Naive thymus-derived CD8-positive, alpha-beta T cell (primary cell): ENCODE data around the gene SHFL. TPM values are rescaled to one million over a fixed set of nuclear protein-coding genes. Genes with fewer than 3 reads are reported as not detected.

Source experiments
- ATAC-seq, 2 donors: fragments of 150-1000 bp; cut with Tn5 transposase in 1 of 2; sonication (Bioruptor Pico), chemical (Tn5 transposase) in 1 of 2; 1 replicate in 1 of 2; 2 replicates in 1 of 2; pipeline ENCODE4 v1.10.0; 2021; ENCODE audit warnings: mild to moderate bottlenecking in 2 of 2, moderate library complexity in 2 of 2
- POLR2A ChIA-PET: fragments of 350-600 bp; sonication (Branson Sonifier 250); formaldehyde crosslinking; loops from one replicate; lab custom pipeline; 2021; ENCODE audit warnings: antibody characterized with exemption; lab: Charles Lee
- DNase-seq, 10 donors: peaks; one replicate each; pipeline versions ENCODE4 v3.0.0 to v3.0.0-alpha.2; 2020 to 2022
- H3K27ac Mint-ChIP-seq, 10 donors: one replicate each; pipeline ENCODE4 v1.8.0; 2020 to 2022; ENCODE audit warnings: mild to moderate bottlenecking in 10 of 10, mixed read lengths in 10 of 10, moderate library complexity in 4 of 10, inconsistent platforms in 1 of 10
- H3K27me3 Mint-ChIP-seq, 5 donors: one replicate each; pipeline ENCODE4 v1.8.0; 2021 to 2022; ENCODE audit warnings: mixed read lengths in 5 of 5
- H3K36me3 Mint-ChIP-seq, 3 donors: one replicate each; pipeline ENCODE4 v1.8.0; 2020 to 2022; ENCODE audit warnings: mixed read lengths in 3 of 3, mild to moderate bottlenecking in 2 of 3, inconsistent platforms in 1 of 3
- H3K4me1 Mint-ChIP-seq, 4 donors: one replicate each; pipeline ENCODE4 v1.8.0; 2021 to 2022; ENCODE audit warnings: mixed read lengths in 4 of 4
- H3K4me3 Mint-ChIP-seq, 10 donors: one replicate each; pipeline ENCODE4 v1.8.0; 2020 to 2022; ENCODE audit warnings: mild to moderate bottlenecking in 10 of 10, mixed read lengths in 10 of 10, moderate library complexity in 6 of 10, inconsistent platforms in 1 of 10
- H3K9me3 Mint-ChIP-seq, 9 donors: one replicate each; pipeline ENCODE4 v1.8.0; 2020 to 2022; ENCODE audit warnings: mixed read lengths in 9 of 9, mild to moderate bottlenecking in 3 of 9, inconsistent platforms in 1 of 9, moderate library complexity in 1 of 9
- polyA plus RNA-seq, 3 donors: library from polyadenylated mRNA; unstranded; fragments of 300-500 nt; fragmentation: Illumina TruSeq; gene quantifications; one replicate each; pipeline ENCODE4 v1.2.3, GENCODE V29; 2021
- total RNA-seq, 8 experiments: library from RNA in 2 of 8; stranded (reverse) in 2 of 8; gene quantifications; one replicate each; pipeline ENCODE4 v1.2.3 and lab custom pipeline; 2021 to 2026

Gene SHFL
- total RNA-seq = 100 to 1,000 TPM; 109 to 113 TPM
- 10 to 100 TPM; 32.0 to 51.3 (median 34.6) TPM for polyA plus RNA-seq
- total RNA-seq (lab: John Stamatoyannopoulos, UW) = 61.0 to 92.1 (median 72.1) reads per million in 6 experiments

DNA sequence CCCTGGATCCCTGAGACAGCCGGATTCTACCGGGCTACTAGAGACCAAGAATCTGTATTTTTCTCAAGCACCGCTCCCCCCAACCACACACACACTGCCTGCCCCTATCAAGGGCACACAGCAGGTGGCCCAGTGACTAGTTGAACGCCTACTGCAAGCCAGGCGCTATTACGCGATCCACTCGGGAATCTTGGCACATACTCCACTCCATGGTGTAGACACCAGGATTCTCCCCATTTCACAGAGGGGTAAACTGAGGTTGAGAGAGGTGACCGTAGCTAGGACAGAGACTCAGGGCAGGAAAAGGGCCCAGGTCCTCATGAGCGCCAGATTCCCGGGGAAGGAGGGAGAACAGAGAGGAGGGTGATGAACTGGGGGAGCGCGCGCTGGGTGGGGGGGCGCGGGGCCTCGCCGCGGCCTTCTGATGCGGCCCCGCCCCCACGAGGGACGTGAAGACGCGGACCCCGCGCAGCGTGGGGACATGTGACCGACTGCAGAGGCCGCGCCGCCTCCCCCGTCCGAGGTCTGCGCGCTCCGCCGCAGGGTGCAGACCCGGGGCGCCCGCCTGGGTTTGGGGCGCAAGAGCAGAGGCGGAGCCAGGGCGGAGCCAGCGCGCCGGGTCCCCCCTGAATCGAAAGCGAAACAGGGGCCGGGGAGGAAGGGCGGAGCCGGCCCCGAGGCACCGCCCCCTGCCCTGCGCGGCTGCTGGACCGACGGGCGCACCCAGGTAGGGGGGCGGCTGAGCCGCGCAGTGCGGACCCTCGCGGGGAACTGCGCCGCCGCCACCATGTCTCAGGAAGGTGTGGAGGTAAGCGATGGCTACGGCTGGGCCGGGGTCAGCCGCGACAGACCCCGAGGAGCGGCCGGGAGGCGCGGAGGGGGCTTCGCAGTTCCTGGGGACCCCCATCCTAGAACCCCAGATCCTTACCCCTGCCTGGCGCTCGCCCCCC is at the start of gene SHFL:
SHFL (plus strand) TSS at position 677 of the 950 bp plus-strand sequence; CDS start at position 788, 111 bp downstream.
- POLR2A ChIA-PET = interaction anchor here (0.7 to 1.7 kb wide), 5 partner anchors 10 to 106 kb away, joined by 3 to 7 read pairs (median 5); partner anchors contain the start of genes ANGPTL6 and PPAN

DNA sequence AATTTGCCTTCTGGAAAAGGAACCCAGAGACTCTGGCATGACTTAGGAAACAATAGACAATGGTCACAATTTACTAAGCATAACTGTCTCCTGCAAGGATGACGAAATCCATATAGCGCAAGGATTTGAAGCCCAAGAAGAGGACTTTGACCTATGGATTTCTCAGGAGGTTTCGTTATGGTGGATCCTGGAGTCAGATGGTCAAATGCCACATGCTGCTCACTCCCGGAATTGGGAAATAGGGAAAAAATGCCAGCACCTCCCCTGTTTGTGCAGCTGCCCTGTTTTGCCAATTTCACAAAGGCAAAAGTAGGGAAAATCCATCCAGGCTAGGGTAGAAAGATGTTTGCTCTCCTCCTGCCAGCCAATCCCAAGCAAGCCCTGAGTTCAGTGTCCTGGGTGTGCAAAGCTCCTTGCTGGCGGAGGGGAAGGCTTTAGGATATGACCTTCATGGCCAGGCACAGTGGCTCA is 49.5 kb upstream of the SHFL start:
- DNase-seq (no peak), ATAC-seq (no peak)
- Mint-ChIP-seq H3K4me1 (peaks cover 0 to 1% (median 0%) of the 10 kb centered on the region in 4 donors), H3K36me3 (peaks cover 0 to 12% (median 3%) of the 10 kb centered on the region in 3 donors), H3K27ac (no peak overlapping the region), H3K4me3 (no peak overlapping the region), H3K27me3 (peaks cover 20 to 43% (median 30%) of the 10 kb centered on the region in 5 donors), H3K9me3 (peaks cover 0 to 18% (median 9%) of the 10 kb centered on the region in 9 donors)
- POLR2A ChIA-PET = no interaction called here

More for the DNA sequence above, at the start of gene SHFL:
- Mint-ChIP-seq H3K27ac (peak within 1 kb of the TSS; percentile 66 to 95 (median 92)), H3K27me3 (no peaks in the 10 kb centered on the region), H3K4me3 (peak within 1 kb of the TSS; percentile 83 to 94 (median 86)), H3K36me3 (peaks cover 0 to 19% (median 0%) of the 10 kb centered on the region in 3 donors), H3K9me3 (no peaks in the 10 kb centered on the region), H3K4me1 (peaks cover 8 to 18% (median 9%) of the 10 kb centered on the region in 4 donors)
- ATAC-seq (peak; percentile 91 to 94), DNase-seq (peak; percentile 74 to 91 (median 84))

DNA sequence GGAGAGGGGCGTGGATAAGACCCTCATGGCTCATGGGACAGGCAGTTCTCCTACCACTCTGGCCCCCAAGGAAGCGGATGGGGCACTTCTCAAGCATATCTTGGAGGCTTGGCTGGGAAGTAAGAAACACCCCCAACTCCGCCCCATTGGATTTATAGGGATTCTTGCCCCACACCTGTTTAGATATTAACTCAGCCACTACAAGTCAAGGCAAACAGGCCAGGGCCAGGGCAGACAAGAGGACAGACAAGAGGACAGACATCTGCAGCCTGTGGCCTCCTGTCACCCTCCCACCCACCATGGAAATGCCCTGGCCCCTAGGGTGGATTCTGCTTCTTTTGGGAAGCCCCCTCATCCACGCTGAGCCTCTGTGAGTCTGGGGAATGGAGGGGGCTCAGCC is 48.8 kb upstream of the SHFL start:
- H3K4me3 Mint-ChIP-seq = no peak overlapping the region
- H3K27ac Mint-ChIP-seq = no peak overlapping the region
- H3K36me3 Mint-ChIP-seq = peaks cover 2 to 17% (median 3%) of the 10 kb centered on the region in 3 donors

GRCh38 chr19:10037809-10038208 is 48.3 kb upstream of the SHFL start:
- Mint-ChIP-seq H3K27me3 (peaks cover 13 to 44% (median 28%) of the 10 kb centered on the region in 5 donors), H3K27ac (no peak overlapping the region), H3K9me3 (peaks cover 0 to 29% (median 16%) of the 10 kb centered on the region in 9 donors), H3K4me3 (no peak overlapping the region), H3K4me1 (no peaks in the 10 kb centered on the region), H3K36me3 (peaks cover 2 to 21% (median 3%) of the 10 kb centered on the region in 3 donors)
- ATAC-seq (no peak), DNase-seq (no peak)
- POLR2A ChIA-PET = no interaction called here

More for the DNA sequence above, 48.8 kb upstream of the SHFL start:
- no peak for ATAC-seq
- DNase-seq = no peak
- Mint-ChIP-seq H3K9me3 (peaks cover 0 to 25% (median 15%) of the 10 kb centered on the region in 9 donors), H3K4me1 (no peaks in the 10 kb centered on the region), H3K27me3 (peaks cover 17 to 44% (median 32%) of the 10 kb centered on the region in 5 donors)
- POLR2A ChIA-PET = no interaction called here

- Mint-ChIP-seq H3K36me3 (peaks cover 2 to 43% (median 8%) of the 10 kb centered on the region in 3 donors), H3K4me1 (no peaks in the 10 kb centered on the region), H3K27ac (no peak overlapping the region), H3K27me3 (peaks cover 18 to 66% (median 31%) of the 10 kb centered on the region in 5 donors), H3K9me3 (peaks cover 2 to 64% (median 21%) of the 10 kb centered on the region in 9 donors), H3K4me3 (no peak overlapping the region)
- ATAC-seq (no peak), DNase-seq (peak in 3 of 10 donors; percentile 1 to 30 (median 25))
- POLR2A ChIA-PET = interaction anchor here (0.6 kb wide), 1 partner anchor 434 kb away, joined by 5 read pairs; no protein-coding TSS in a partner anchor
Measured at GRCh38 chr19:10043286-10043927, 42.7 kb upstream of the SHFL start.

DNA sequence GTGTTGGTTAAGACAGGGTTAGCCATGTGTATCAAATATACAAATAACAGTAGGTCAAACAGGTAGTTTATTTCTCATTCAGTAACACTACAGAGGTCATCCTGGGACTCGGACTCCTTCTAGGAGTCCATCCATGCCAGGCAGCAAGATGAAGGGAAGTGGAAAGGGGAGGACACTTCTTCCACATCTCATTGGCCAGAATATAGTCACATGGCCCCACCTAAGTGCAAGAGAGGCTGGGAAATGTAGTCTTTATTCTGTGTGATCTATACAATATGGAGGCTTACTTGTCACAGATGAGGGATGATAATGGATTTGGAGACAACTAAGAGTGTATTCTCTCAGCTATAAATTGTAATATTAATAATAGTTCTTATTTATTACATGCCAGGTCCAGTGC is 41.7 kb upstream of the SHFL start:
- Mint-ChIP-seq H3K36me3 (peaks cover 2 to 43% (median 8%) of the 10 kb centered on the region in 3 donors), H3K27ac (no peak overlapping the region), H3K27me3 (peaks cover 16 to 56% (median 26%) of the 10 kb centered on the region in 5 donors), H3K9me3 (peaks cover 2 to 60% (median 21%) of the 10 kb centered on the region in 9 donors), H3K4me1 (no peaks in the 10 kb centered on the region), H3K4me3 (no peak overlapping the region)
- DNase-seq = no peak
- ATAC-seq = no peak
- POLR2A ChIA-PET = no interaction called here

- H3K4me3 Mint-ChIP-seq = no peak overlapping the region
- ATAC-seq = no peak
- H3K36me3 Mint-ChIP-seq = peaks cover 2 to 43% (median 8%) of the 10 kb centered on the region in 3 donors
- no peaks in the 10 kb centered on the region for H3K4me1 Mint-ChIP-seq
- no peak overlapping the region for H3K27ac Mint-ChIP-seq
- POLR2A ChIA-PET = no interaction called here
- peaks cover 2 to 59% (median 21%) of the 10 kb centered on the region in 9 donors for H3K9me3 Mint-ChIP-seq
- peaks cover 16 to 54% (median 26%) of the 10 kb centered on the region in 5 donors for H3K27me3 Mint-ChIP-seq
- no peak for DNase-seq
Measured at GRCh38 chr19:10045371-10045770, 40.7 kb upstream of the SHFL start.

DNA sequence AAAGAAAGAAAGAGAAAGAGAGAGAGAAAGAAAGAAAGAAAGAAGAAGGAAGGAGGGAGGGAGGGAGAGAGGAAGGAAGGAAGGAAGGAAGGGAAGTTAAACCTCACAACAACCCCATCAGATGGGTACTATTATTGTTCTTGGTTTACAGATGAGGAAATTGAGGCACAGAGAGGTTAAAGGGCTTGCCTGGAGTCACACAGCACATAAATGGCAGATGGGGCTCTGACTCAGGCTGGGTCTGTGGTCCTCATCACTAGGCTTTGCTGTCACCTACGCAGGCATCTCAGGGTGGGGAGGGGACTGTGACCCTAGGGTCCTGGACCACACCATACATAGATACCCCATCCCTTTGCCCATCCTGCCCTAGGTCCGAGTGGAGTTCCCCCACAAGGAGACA is 36.5 kb upstream of the SHFL start:
- ATAC-seq (no peak), DNase-seq (no peak)
- H3K4me3 Mint-ChIP-seq = no peak overlapping the region
- no peaks in the 10 kb centered on the region for H3K4me1 Mint-ChIP-seq
- H3K9me3 Mint-ChIP-seq = peaks cover 0 to 18% (median 1%) of the 10 kb centered on the region in 9 donors
- POLR2A ChIA-PET = no interaction called here
- H3K36me3 Mint-ChIP-seq = peaks cover 0 to 7% (median 0%) of the 10 kb centered on the region in 3 donors
- peak overlapping the region in 1 of 10 donors; percentile 63 for H3K27ac Mint-ChIP-seq
- H3K27me3 Mint-ChIP-seq = peaks cover 4 to 18% (median 7%) of the 10 kb centered on the region in 5 donors

DNA sequence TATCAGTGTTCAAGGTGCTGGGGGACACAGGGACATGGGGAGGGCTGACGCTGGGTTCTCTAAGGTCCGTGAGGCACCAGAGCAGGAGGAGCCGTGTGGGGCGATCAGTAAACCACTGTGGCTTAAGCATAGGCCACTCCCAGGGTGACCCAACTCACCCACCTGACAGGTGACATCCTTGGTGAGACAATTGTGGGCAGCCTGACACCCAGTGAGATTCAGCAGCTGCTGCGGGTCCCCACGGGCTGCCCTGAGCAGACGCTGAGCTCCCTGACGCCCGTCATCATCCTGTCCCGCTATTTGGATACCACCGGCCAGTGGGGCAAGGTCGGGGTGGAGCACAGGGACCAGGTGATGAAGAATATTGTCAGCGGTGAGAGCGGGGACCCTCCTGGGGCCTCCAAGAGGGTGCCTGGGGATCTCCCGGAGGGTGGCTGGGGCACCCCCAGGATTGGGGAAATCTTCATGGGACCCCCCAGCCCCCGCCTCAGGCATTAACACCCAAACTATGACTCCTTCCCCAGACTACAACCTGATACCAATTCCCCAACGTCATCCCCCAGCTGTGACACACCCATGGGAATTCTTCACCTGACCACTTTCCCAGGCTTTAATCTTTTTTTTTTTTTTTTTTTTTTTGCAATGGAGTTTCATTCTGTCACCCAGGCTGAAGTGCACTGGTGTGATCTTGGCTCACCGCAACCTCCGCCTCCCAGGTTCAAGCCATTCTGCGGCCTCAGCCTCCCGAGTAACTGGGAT is 33.3 kb upstream of the SHFL start:
- no peaks in the 10 kb centered on the region for H3K36me3 Mint-ChIP-seq
- no peak for ATAC-seq
- no peak overlapping the region for H3K4me3 Mint-ChIP-seq
- H3K27ac Mint-ChIP-seq = no peak overlapping the region
- no peaks in the 10 kb centered on the region for H3K9me3 Mint-ChIP-seq
- DNase-seq = no peak
- POLR2A ChIA-PET = interaction anchor here (0.6 kb wide), 1 partner anchor 49 kb away, joined by 3 read pairs; no protein-coding TSS in a partner anchor
- peaks cover 0 to 7% (median 2%) of the 10 kb centered on the region in 4 donors for H3K4me1 Mint-ChIP-seq
- peaks cover 0 to 4% (median 0%) of the 10 kb centered on the region in 5 donors for H3K27me3 Mint-ChIP-seq

GRCh38 chr19:10061717-10062310 is 24.3 kb upstream of the SHFL start:
- Mint-ChIP-seq H3K27ac (no peak overlapping the region), H3K4me3 (no peak overlapping the region), H3K4me1 (no peaks in the 10 kb centered on the region), H3K9me3 (no peaks in the 10 kb centered on the region), H3K27me3 (peaks cover 9 to 31% (median 17%) of the 10 kb centered on the region in 5 donors), H3K36me3 (no peaks in the 10 kb centered on the region)
- DNase-seq (no peak), ATAC-seq (no peak)
- POLR2A ChIA-PET = no interaction called here

GRCh38 chr19:10068205-10068604 is 17.9 kb upstream of the SHFL start:
- Mint-ChIP-seq H3K36me3 (no peaks in the 10 kb centered on the region), H3K9me3 (peaks cover 0 to 3% (median 0%) of the 10 kb centered on the region in 9 donors), H3K27ac (peak overlapping the region in 1 of 10 donors; percentile 19), H3K27me3 (peaks cover 3 to 11% (median 8%) of the 10 kb centered on the region in 5 donors), H3K4me3 (no peak overlapping the region), H3K4me1 (peaks cover 0 to 4% (median 1%) of the 10 kb centered on the region in 4 donors)
- no peak for DNase-seq
- POLR2A ChIA-PET = interaction anchor here (0.5 kb wide), 1 partner anchor 29 kb away, joined by 3 read pairs; no protein-coding TSS in a partner anchor
- no peak for ATAC-seq
